HCT116 (cell line): Measurements from ENCODE around the gene HES5.

ENCODE experiments used
- EZH2 ChIP-seq: fragments of 200-600 bp; sonication (generic); IDR thresholded peaks from 2 replicates; pipeline ENCODE4 v1.6.1; 2017; ENCODE audit warnings: antibody characterized with exemption, mixed run types
- EZH2phosphoT487 ChIP-seq: fragments of 200-600 bp; IDR thresholded peaks from 2 replicates; pipeline ENCODE4 v1.6.1; 2018; ENCODE audit warnings: antibody characterized with exemption, borderline replicate concordance
- JUND ChIP-seq: IDR thresholded peaks from 2 replicates; pipeline ENCODE4 v1.6.1; 2012
- POLR2A ChIP-seq: IDR thresholded peaks from 2 replicates; pipeline ENCODE4 v1.7.0; 2011; ENCODE audit warnings: borderline replicate concordance; ENCODE audit not compliant: insufficient read depth, insufficient read length; ENCODE audit errors: extremely low read depth
- RAD21 ChIP-seq: IDR thresholded peaks from 2 replicates; pipeline ENCODE4 v1.6.1; 2012; ENCODE audit warnings: low read depth, mild to moderate bottlenecking
- SIN3A ChIP-seq: IDR thresholded peaks from 2 replicates; pipeline ENCODE4 v1.6.1; 2012; ENCODE audit warnings: low read depth
- SP1 ChIP-seq: IDR thresholded peaks from 2 replicates; pipeline ENCODE4 v1.6.1; 2012; ENCODE audit warnings: low read depth
- TCF7L2 ChIP-seq: IDR thresholded peaks from 2 replicates; pipeline ENCODE4 v1.7.0; 2011; ENCODE audit warnings: borderline replicate concordance, inconsistent platforms; ENCODE audit not compliant: insufficient read depth, insufficient read length; ENCODE audit errors: extremely low read depth
- YY1 ChIP-seq: IDR thresholded peaks from 2 replicates; pipeline ENCODE4 v1.6.1; 2011; ENCODE audit warnings: low read length, low read depth, moderate library complexity, mild to moderate bottlenecking; ENCODE audit not compliant: insufficient replicate concordance; ENCODE audit errors: extremely low read depth
- TF ChIP-seq, protein P1 (sequence below), 3 experiments: fragments of 200-600 bp in 1 of 3; sonication (generic) in 1 of 3; IDR thresholded peaks in 2 of 3; conservative IDR thresholded peaks in 1 of 3; 2 replicates each; pipeline ENCODE4 v1.5.1; 2012 to 2017; ENCODE audit warnings: low read depth in 2 of 3, low read length in 2 of 3, antibody characterized with exemption in 1 of 3, borderline replicate concordance in 1 of 3, control low read depth in 1 of 3, mild to moderate bottlenecking in 1 of 3, mixed read lengths in 1 of 3, mixed run types in 1 of 3, moderate library complexity in 1 of 3; ENCODE audit not compliant: insufficient read depth in 1 of 3
- TF ChIP-seq, protein P2 (sequence below): IDR thresholded peaks from 2 replicates; pipeline ENCODE4 v1.6.1; 2012

DNA sequence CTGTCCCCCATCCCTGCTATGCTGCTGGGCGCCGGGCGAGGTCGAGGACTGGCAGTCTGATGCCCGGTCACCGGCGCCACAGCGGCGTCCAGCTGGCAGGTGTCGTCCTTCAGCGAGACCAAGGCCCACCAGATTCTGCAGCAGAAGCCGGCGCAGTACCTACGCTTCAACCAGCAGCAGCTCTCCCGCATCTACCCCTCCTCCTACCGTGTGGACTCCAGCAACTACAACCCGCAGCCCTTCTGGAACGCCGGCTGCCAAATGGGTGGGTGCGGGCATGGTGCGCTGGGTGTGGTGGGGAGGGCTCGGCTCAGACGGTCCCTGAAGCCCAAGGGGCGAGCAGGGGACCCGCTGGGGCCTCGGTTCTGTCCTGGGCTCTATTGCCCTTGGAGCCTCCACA lies 33.3 kb downstream of the HES5 start:
- TF ChIP-seq, protein P1, sequence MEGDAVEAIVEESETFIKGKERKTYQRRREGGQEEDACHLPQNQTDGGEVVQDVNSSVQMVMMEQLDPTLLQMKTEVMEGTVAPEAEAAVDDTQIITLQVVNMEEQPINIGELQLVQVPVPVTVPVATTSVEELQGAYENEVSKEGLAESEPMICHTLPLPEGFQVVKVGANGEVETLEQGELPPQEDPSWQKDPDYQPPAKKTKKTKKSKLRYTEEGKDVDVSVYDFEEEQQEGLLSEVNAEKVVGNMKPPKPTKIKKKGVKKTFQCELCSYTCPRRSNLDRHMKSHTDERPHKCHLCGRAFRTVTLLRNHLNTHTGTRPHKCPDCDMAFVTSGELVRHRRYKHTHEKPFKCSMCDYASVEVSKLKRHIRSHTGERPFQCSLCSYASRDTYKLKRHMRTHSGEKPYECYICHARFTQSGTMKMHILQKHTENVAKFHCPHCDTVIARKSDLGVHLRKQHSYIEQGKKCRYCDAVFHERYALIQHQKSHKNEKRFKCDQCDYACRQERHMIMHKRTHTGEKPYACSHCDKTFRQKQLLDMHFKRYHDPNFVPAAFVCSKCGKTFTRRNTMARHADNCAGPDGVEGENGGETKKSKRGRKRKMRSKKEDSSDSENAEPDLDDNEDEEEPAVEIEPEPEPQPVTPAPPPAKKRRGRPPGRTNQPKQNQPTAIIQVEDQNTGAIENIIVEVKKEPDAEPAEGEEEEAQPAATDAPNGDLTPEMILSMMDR (IDR thresholded peaks at IDR 0.05 in 2 of 3, conservative IDR thresholded peaks at IDR 0.05 in 1 of 3; ENCODE audit: borderline replicate concordance in 1 of 3, insufficient read depth in 1 of 3, low read depth in 2 of 3, low read length in 2 of 3), result no peak
- TF ChIP-seq SP1, result no peak
- TF ChIP-seq EZH2phosphoT487, result no peak
- no peak for TF ChIP-seq SIN3A
- TF ChIP-seq JUND, result no peak
- TF ChIP-seq YY1, result no peak
- no peak for TF ChIP-seq TCF7L2
- TF ChIP-seq RAD21, result no peak
- TF ChIP-seq, protein P2, sequence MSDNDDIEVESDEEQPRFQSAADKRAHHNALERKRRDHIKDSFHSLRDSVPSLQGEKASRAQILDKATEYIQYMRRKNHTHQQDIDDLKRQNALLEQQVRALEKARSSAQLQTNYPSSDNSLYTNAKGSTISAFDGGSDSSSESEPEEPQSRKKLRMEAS, result no peak
- TF ChIP-seq POLR2A, result no peak
- no peak for TF ChIP-seq EZH2
